NCI-H524 treated with DMSO at 0.1 percent for 48 hours (cell line): ENCODE measurements around the gene RBM26.

Experiments
- DNase-seq: peaks from one replicate; lab custom pipeline; 2025; lab: John Stamatoyannopoulos, UW

The RBM26 gene, protein sequence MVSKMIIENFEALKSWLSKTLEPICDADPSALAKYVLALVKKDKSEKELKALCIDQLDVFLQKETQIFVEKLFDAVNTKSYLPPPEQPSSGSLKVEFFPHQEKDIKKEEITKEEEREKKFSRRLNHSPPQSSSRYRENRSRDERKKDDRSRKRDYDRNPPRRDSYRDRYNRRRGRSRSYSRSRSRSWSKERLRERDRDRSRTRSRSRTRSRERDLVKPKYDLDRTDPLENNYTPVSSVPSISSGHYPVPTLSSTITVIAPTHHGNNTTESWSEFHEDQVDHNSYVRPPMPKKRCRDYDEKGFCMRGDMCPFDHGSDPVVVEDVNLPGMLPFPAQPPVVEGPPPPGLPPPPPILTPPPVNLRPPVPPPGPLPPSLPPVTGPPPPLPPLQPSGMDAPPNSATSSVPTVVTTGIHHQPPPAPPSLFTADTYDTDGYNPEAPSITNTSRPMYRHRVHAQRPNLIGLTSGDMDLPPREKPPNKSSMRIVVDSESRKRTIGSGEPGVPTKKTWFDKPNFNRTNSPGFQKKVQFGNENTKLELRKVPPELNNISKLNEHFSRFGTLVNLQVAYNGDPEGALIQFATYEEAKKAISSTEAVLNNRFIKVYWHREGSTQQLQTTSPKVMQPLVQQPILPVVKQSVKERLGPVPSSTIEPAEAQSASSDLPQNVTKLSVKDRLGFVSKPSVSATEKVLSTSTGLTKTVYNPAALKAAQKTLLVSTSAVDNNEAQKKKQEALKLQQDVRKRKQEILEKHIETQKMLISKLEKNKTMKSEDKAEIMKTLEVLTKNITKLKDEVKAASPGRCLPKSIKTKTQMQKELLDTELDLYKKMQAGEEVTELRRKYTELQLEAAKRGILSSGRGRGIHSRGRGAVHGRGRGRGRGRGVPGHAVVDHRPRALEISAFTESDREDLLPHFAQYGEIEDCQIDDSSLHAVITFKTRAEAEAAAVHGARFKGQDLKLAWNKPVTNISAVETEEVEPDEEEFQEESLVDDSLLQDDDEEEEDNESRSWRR

DNA sequence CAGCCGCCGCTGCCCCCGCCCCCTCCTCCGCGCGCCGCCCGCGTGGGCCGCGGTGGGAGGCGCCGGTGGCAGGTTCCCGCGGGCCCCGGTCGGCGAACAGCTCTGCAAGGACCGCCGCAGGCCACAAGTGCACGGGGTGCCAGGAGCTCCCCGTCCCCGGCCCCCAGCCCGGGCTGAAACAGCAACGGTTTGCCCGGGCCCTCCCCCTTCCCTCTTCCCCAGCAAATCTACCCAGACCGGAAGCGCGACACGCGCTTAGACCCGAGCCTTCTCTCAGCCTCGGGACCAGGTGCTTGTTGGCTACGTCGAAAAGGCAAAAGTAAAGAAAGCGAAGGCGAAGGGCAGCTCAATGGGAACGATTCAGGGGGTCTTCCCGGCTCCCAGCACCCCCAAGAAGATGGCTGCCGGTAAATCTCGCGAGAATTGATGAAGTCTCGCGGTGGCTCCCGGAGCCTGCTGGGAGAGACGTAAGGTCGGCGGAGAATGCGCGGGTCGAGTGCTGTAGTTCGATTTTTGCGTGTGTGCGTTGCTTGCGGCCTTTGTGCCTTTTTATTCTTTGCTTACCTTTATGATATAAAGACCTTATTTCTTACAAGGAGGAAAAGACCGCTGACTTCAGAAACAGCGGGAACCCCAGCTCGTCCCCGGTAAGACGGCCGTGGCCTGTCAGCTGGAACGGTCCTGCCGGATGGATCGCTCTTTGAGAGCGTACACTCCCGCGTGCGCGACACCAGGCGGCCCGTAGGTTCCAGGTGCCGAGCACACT, at the start of gene RBM26:
Gene RBM26 (minus strand): TSS at position 425 of the 766 bp plus-strand sequence. CDS start 481 bp downstream, outside the sequence.
- DNase-seq: peak; percentile 38

DNA sequence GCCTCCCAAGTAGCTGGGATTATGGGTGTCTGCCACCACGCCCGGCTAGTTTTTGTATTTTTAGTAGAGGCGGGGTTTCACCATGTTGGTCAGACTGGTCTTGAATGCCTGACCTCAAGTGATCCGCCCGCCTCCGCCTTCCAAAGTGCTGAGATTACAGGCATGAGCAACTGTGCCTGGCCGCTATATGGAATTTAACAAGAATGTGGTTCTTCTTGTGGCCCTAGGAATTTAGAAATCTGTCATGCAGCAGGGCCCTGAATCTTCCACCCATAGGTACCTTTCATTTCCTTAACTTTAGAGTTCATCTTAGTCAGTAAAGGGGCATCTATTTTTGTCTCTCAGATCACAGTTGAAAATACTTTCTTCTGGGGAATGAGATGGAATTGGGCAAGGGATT, 49.3 kb upstream of the RBM26 start:
- DNase-seq: no peak

GRCh38 chr13:79452239-79452913, 46.3 kb upstream of the RBM26 start:
- no peak for DNase-seq

GRCh38 chr13:79451500-79451962, 45.5 kb upstream of the RBM26 start:
- no peak for DNase-seq

- DNase-seq: no peak
Measured at GRCh38 chr13:79450110-79450509, 44.1 kb upstream of the RBM26 start.

DNA sequence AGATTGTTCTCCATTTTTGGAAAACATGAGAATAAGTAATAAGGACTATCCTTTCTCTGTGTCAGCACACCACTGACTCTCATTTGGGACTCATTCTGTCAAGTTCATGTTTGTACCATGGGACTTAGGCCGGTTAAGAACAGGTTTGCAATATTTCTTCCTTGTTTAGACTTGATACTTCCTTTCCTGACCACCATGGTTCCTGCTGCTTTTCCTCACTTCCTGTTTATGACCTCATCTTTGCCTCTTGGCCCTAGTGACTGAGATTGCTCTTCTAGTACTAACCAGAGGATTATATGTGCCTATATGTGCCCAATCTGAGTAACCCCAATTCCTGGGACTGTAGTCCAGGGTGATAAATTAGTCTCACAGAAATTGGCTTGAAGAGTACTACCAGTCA, 42.4 kb upstream of the RBM26 start:
- no peak for DNase-seq

DNA sequence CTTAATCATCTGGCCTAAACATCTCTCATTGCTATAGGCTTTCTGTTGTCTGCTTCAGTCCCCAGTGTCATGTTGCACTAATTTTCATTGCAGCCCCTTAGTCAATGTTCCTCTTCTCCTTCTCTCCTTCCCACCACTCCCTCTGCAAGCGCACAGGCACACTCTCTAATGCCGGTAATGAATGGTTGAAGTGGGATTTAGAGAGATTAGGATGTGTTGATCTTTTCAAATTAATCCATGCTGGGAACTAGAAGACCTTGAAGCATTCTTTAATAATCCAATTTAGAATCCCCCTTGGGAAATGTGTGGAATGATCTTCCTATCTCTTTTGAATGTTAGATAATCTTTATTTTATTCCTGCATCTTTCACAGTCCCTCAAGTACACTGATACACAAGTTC, 41.7 kb upstream of the RBM26 start:
- DNase-seq: peak; percentile 92

GRCh38 chr13:79447141-79447540, 41.1 kb upstream of the RBM26 start:
- DNase-seq: no peak

- DNase-seq: no peak
Measured at GRCh38 chr13:79445968-79446645, 40.1 kb upstream of the RBM26 start.

- no peak for DNase-seq
Measured at GRCh38 chr13:79442706-79443105, 36.7 kb upstream of the RBM26 start.

GRCh38 chr13:79442221-79442620, 36.2 kb upstream of the RBM26 start:
- no peak for DNase-seq

GRCh38 chr13:79440958-79441528, 35.0 kb upstream of the RBM26 start:
- no peak for DNase-seq

- DNase-seq: no peak
Measured at GRCh38 chr13:79439275-79439674, 33.2 kb upstream of the RBM26 start.

DNA sequence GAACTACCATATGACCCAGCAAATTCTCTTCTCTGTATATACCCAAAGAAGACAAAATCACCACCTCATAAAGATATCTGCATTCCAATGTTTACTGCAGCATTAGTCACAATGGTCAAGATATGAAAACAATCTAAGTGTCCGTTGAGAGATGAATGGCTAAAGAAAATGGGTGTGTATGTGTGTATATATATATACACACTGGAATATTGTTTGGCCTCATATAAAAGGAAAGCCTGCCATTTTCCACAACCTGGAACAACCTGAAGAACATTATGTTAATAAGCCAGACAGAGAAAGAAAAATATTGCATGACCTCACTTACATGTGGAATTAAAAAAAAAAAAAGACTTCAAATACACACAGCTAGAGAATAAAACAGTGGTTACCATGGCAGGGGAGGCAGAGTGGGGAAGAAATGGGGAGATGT, 29.5 kb upstream of the RBM26 start:
- no peak for DNase-seq

- DNase-seq: no peak
Measured at GRCh38 chr13:79434556-79434955, 28.5 kb upstream of the RBM26 start.

GRCh38 chr13:79432992-79433391, 26.9 kb upstream of the RBM26 start:
- DNase-seq: no peak

- DNase-seq: no peak
Measured at GRCh38 chr13:79432086-79432485, 26.0 kb upstream of the RBM26 start.

DNA sequence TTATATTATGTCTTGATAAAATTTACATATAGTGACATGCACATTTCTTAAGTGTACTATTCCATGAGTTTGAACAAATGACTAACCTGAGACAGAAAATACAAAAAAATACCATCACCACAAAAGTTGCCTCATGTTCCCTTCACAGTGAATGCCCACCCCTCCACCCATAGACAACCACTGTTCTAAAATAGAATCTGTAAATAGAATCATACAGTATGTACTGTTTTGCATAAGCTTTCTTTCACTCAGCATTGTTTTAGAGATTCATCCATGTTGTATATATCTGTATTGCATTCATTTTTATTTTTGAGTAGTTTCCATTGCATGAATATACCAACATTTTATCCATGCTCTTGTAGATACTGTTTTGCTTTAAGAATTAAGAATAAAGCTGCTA, 23.3 kb upstream of the RBM26 start:
- no peak for DNase-seq

DNA sequence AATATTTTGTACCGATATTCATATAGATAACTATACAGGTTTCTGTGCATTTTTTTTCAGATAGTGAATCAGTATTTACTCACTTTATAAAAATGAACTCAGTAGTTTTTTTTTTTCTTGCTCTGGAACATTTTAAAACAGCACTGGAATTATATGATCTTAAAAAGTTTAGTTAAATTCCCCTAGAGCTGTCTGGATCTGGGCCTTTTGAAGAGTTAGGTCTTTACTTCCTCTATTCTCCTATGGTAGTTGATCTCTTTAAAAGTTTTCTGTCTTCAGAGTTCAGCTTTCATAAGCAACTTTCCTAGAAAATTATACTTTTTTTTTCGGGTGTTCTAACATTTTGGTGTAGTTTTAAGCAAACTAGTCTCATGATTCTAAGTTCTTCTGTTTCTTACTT, 21.8 kb upstream of the RBM26 start:
- DNase-seq: no peak

- no peak for DNase-seq
Measured at GRCh38 chr13:79427265-79427664, 21.2 kb upstream of the RBM26 start.
